Left ventricle myocardium inferior (tissue), 1 donor: ENCODE results near the gene IGLON5. TPM values are rescaled to one million over a fixed set of nuclear protein-coding genes. Genes with fewer than 3 reads are reported as not detected.

ENCODE experiments used
- DNase-seq: peaks from one replicate; pipeline ENCODE4 v3.0.0-alpha.2; 2020
- H3K27ac ChIP-seq: fragments of 200-600 bp; replicated peaks from 2 replicates; pipeline ENCODE4 v1.8.0; 2021
- H3K27me3 ChIP-seq: fragments of 200-600 bp; 2 replicates; pipeline ENCODE4 v1.8.0; 2021; ENCODE audit warnings: low read depth
- H3K36me3 ChIP-seq: fragments of 200-600 bp; 2 replicates; pipeline ENCODE4 v1.8.0; 2021
- H3K4me1 ChIP-seq: fragments of 200-600 bp; 2 replicates; pipeline ENCODE4 v1.8.0; 2021
- H3K4me3 ChIP-seq: fragments of 200-600 bp; 2 replicates; pipeline ENCODE4 v1.8.0; 2021; ENCODE audit warnings: mild to moderate bottlenecking, moderate library complexity
- H3K9me3 ChIP-seq: fragments of 200-600 bp; replicated peaks from 2 replicates; pipeline ENCODE4 v1.8.0; 2021
- intact Hi-C: fragments of 100-400 bp; cut with micrococcal nuclease; formaldehyde crosslinking; loops from one replicate; pipeline ENCODE4 v1.11.0; 2022
- total RNA-seq: library from RNA; stranded (reverse); fragmentation: NEBNext Ultra II Directional; extraction: Animal tissue kit (Norgen Biotek cat#: 25700); gene quantifications from one replicate; pipeline ENCODE4 v1.2.1, GENCODE V29; 2021
- TF ChIP-seq, protein P1 (sequence below): fragments of 200-600 bp; IDR thresholded peaks from 2 replicates; pipeline ENCODE4 v1.8.0; 2021; ENCODE audit warnings: antibody characterized with exemption, mild to moderate bottlenecking, borderline replicate concordance
- donor health status: DM: no; HTN: yes; CAD: no; lungs with severe emphysema.

The IGLON5 gene
- total RNA-seq, 1 donor from 2014 or later: not detected

DNA sequence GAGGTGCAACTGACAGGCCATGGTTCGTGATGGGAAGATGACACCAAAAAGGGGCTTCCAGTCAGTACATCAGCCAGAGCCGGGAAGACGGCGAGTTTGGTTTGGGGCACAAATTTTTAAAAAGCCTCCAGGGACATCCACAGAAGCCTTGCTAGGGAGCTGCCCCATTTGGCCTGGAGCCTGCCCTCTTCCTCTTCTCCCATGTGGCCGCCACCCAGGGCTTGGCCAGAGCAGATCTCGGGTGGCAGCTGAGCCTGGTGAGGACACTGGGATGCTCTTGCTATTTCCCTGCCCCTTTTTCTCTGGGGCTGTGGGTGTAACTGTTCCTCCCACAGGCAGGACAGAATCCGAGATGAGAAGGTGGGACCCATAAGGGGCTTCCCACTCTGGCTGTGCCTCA lies 46.5 kb downstream of the IGLON5 start:
- DNase-seq: no peak
- Histone ChIP-seq H3K27ac (no peak overlapping the region), H3K27me3 (no peaks in the 10 kb centered on the region), H3K4me1 (peaks cover 20% of the 10 kb centered on the region), H3K9me3 (no peaks in the 10 kb centered on the region), H3K4me3 (no peak overlapping the region), H3K36me3 (peaks cover 2% of the 10 kb centered on the region)
- intact Hi-C loops: no loop called here
- TF ChIP-seq, protein P1, sequence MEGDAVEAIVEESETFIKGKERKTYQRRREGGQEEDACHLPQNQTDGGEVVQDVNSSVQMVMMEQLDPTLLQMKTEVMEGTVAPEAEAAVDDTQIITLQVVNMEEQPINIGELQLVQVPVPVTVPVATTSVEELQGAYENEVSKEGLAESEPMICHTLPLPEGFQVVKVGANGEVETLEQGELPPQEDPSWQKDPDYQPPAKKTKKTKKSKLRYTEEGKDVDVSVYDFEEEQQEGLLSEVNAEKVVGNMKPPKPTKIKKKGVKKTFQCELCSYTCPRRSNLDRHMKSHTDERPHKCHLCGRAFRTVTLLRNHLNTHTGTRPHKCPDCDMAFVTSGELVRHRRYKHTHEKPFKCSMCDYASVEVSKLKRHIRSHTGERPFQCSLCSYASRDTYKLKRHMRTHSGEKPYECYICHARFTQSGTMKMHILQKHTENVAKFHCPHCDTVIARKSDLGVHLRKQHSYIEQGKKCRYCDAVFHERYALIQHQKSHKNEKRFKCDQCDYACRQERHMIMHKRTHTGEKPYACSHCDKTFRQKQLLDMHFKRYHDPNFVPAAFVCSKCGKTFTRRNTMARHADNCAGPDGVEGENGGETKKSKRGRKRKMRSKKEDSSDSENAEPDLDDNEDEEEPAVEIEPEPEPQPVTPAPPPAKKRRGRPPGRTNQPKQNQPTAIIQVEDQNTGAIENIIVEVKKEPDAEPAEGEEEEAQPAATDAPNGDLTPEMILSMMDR: no peak

DNA sequence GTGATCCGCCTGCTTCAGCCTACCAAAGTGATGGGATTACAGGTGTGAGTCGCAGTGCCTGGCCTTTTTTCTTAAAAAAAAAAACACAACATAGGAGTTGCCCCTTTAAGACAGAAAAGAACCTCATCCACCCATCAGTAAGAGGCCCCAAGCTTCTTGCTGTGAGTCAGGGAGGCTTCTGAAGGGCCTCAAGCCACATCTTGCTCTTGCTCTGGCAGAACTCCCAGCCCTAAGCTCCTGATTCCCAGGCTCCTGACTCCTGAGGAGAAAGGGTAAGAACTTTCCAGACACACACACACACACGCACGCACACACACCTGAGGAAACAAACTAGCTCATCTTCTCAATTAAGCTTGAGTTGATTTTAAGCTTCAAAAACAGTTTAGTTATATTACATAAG lies 47.9 kb downstream of the IGLON5 start:
- TF ChIP-seq, protein P1: no peak
- Histone ChIP-seq H3K27ac (no peak overlapping the region), H3K4me3 (no peak overlapping the region), H3K36me3 (no peaks in the 10 kb centered on the region), H3K4me1 (peaks cover 27% of the 10 kb centered on the region), H3K27me3 (no peaks in the 10 kb centered on the region), H3K9me3 (no peaks in the 10 kb centered on the region)
- intact Hi-C loops: no loop called here
- DNase-seq: no peak

DNA sequence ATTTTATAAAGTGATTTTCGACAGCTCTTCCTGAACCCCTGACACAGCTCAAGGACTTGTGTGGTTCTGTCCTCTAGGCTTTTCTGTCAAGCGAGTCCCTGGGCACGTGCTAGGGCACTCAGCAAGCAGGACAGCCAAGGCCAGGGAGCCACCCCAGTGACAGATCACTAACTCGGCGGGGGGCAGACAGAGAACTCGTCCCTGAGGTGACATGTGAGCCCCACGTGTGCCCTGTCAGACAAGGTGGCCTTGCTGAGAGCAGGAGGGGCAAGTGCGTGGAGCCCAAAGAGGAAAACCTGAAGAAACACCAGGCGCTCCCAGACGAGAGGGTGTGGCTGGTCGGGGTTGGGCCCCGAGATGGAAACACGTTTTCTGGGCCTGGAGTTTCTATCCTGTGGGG lies 49.8 kb downstream of the IGLON5 start:
- intact Hi-C loops: no loop called here
- TF ChIP-seq, protein P1: no peak
- DNase-seq: no peak
- H3K27ac ChIP-seq: peak overlapping the region; percentile 30
- no peaks in the 10 kb centered on the region for H3K9me3 ChIP-seq
- H3K36me3 ChIP-seq: no peaks in the 10 kb centered on the region
- H3K4me1 ChIP-seq: peaks cover 38% of the 10 kb centered on the region
- no peak overlapping the region for H3K4me3 ChIP-seq
- no peaks in the 10 kb centered on the region for H3K27me3 ChIP-seq

DNA sequence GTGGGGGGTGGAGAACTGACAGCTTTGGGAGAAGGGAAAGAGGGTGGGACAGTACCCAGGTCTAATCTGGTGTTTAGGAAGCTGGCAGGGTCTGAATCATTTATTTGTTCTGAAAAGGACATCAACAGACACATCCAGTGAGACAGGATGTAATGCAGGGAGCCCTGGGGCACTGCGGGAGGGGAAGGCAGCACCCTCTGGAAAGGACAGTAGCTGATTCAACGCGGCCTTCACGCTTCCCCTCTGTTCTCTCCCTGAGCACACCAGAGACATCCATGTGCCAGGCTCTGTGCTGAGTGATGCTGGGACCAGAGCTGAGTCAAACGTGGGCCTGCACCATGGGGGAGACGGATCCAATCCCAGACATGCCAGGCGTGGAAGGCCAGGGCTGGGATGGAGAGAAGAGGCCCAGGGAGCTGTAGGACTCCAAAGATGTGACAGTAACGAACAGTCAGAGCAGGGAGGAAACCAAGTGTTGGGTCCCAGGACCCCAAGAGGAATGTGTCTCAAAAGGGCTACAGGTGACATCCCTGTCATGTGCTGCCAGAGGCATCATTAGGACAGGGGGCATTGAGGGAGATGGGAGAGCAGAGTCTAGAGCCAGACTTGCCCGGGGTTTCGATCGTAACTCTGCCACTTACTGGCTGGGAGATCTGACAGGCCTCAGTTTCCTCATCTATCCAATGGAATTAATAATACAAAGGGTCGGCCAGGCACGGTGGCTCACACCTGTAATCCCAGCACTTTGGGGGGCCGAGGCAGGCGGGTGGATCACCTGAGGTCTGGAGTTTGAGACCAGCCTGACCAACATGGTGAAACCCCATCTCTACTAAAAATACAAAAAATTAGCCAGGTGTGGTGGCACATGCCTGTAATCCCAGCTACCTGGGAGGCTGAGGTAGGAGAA lies 53.0 kb downstream of the IGLON5 start:
- no peaks in the 10 kb centered on the region for H3K9me3 ChIP-seq
- TF ChIP-seq, protein P1: no peak
- H3K4me3 ChIP-seq: peak overlapping the region; percentile 86
- peak overlapping the region; percentile 97 for H3K27ac ChIP-seq
- no peak for DNase-seq
- H3K4me1 ChIP-seq: peaks cover 55% of the 10 kb centered on the region
- no peaks in the 10 kb centered on the region for H3K27me3 ChIP-seq
- H3K36me3 ChIP-seq: no peaks in the 10 kb centered on the region
- intact Hi-C loops: no loop called here

DNA sequence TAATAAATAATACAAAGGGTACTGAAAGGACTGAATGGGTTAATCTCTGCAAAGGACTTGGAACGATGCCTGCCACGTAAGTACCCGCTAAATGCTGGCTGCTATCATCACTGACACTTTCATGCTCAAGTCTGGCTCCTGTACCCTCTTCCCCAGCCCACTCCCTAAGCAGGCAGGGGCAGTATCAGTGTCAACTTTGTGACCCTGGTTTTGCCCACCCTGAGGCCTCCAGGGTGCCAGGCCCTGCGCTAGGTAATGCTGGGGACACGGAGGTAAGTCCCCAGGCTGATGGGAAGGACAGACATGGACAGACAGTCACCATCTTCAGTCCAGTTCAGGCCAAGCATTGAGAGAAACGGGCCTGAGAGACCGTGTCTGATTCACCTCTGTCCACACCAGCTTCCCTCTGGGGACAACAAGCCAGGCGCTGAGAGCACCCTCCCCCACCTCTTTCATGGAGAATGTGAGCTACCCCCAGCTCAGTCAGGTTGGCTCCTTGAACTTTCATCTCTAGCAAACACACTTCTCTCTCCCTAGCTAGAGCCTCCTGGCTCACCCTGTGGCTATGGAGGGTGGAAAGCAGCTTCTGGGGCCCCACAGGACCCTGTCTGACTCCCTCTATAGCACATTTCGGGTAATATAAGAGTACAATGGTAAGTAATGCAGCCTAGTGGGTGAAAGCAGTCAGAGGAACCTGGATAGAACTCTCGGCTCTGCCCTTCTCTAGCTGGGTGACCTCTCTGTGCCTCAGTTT lies 53.9 kb downstream of the IGLON5 start:
- Histone ChIP-seq H3K27ac (peak overlapping the region; percentile 97), H3K4me1 (peaks cover 55% of the 10 kb centered on the region), H3K9me3 (no peaks in the 10 kb centered on the region), H3K36me3 (no peaks in the 10 kb centered on the region), H3K4me3 (peak overlapping the region; percentile 86), H3K27me3 (no peaks in the 10 kb centered on the region)
- DNase-seq: no peak
- intact Hi-C loops: no loop called here
- TF ChIP-seq, protein P1: no peak
